Adrenal gland (tissue), 12 donors: Measurements from ENCODE around the gene SHF. TPM values are rescaled to one million over a fixed set of nuclear protein-coding genes. Genes with fewer than 3 reads are reported as not detected.

Experiments used
- DNase-seq, 7 donors: peaks; one replicate each; pipeline ENCODE4 v3.0.0-alpha.2; 2019 to 2020
- H3K27ac ChIP-seq, 5 donors: fragments of 200-600 bp; sonication (generic) in 4 of 5; 1 replicate in 3 of 5; 2 replicates in 2 of 5; pipeline versions ENCODE4 v1.5.1 to v1.8.0; 2016 to 2020; ENCODE audit warnings: mild to moderate bottlenecking in 1 of 5
- H3K27me3 ChIP-seq: fragments of 200-600 bp; 2 replicates; pipeline ENCODE4 v1.8.0; 2021
- H3K36me3 ChIP-seq, 2 donors: fragments of 200-600 bp; replicated peaks in 1 of 2; 1 replicate in 1 of 2; 2 replicates in 1 of 2; pipeline versions ENCODE4 v1.5.1 to v1.8.0; 2018 to 2022
- H3K4me1 ChIP-seq, 2 donors: fragments of 200-600 bp; replicated peaks in 1 of 2; 1 replicate in 1 of 2; 2 replicates in 1 of 2; pipeline versions ENCODE4 v1.5.1 to v1.8.0; 2018 to 2021
- H3K4me3 ChIP-seq, 4 donors: fragments of 200-600 bp; sonication (generic) in 3 of 4; one replicate each; pipeline ENCODE4 v1.5.1; 2016 to 2018
- H3K9me3 ChIP-seq, 3 donors: fragments of 200-600 bp; sonication (generic) in 1 of 3; replicated peaks in 1 of 3; 1 replicate in 2 of 3; 2 replicates in 1 of 3; pipeline versions ENCODE4 v1.5.1 to v1.8.0; 2016 to 2021
- POLR2A ChIP-seq, 2 donors: fragments of 450-650 bp; IDR thresholded peaks; one replicate each; pipeline ENCODE4 v1.6.1; 2017; ENCODE audit warnings: antibody characterized with exemption in 2 of 2, mild to moderate bottlenecking in 2 of 2, moderate library complexity in 1 of 2
- whole genome bisulfite sequencing, 4 donors: extraction: QIAGEN DNeasy Blood & Tissue Kit in 2 of 4; methylation state at CpG; one replicate each; pipeline versions ENCODE4 v1.1.5 to v1.1.7; 2013 to 2017; 5-methylcytosine and 5-hydroxymethylcytosine counted together
- intact Hi-C, 2 donors: fragments of 100-400 bp; cut with DNase I; formaldehyde crosslinking; loops; one replicate each; pipeline versions ENCODE4 v1.14.1 to v1.15.0; 2022 to 2023
- polyA plus RNA-seq, 3 donors: library from polyadenylated mRNA; stranded (reverse); fragments of 200-250 nt in 2 of 3; fragments of 350-450 nt in 1 of 3; fragmentation: Illumina TruSeq in 1 of 3; extraction: RNeasy Lipid Tissue Mini Kit (QIAGEN cat#74804) in 1 of 3; gene quantifications; one replicate each; pipeline ENCODE4 v1.2.3, GENCODE V29; 2013 to 2014
- total RNA-seq, 9 donors: library from RNA; depleted of rRNA in 4 of 9; stranded (reverse); fragments of >200 nt in 4 of 9; fragments of 120-200 nt in 1 of 9; fragmentation: NEBNext Ultra II Directional in 1 of 9; extraction: Animal tissue kit (Norgen Biotek cat#: 25700) in 1 of 9; gene quantifications; one replicate each; pipeline versions ENCODE4 v1.1.0 to v1.2.4, GENCODE V29; 2013 to 2023
- TF ChIP-seq, protein P1 (sequence below), 6 experiments: fragments of 450-650 bp in 4 of 6; fragments of 200-600 bp in 2 of 6; sonication (generic) in 1 of 6; IDR thresholded peaks; 1 replicate in 5 of 6; 2 replicates in 1 of 6; pipeline versions ENCODE4 v1.5.1 to v1.8.0; 2016 to 2021; ENCODE audit warnings: antibody characterized with exemption in 6 of 6, mild to moderate bottlenecking in 2 of 6, moderate library complexity in 1 of 6
- donor health status: healthy with polysubstance abuse.
- donor health status: Bipolar disorder and iron deficiency.
- donor health status: DM: yes; HTN: yes; CAD: no.
- donor health status: DM: no; HTN: no; CAD: no.
- donor health status: DM: no; HTN: no; CAD: no.
- donor health status: DM: yes; HTN: yes; CAD: no.

The SHF gene
- total and polyA plus RNA-seq, 12 donors = 3.2 to 30.0 (median 17.3) TPM

DNA sequence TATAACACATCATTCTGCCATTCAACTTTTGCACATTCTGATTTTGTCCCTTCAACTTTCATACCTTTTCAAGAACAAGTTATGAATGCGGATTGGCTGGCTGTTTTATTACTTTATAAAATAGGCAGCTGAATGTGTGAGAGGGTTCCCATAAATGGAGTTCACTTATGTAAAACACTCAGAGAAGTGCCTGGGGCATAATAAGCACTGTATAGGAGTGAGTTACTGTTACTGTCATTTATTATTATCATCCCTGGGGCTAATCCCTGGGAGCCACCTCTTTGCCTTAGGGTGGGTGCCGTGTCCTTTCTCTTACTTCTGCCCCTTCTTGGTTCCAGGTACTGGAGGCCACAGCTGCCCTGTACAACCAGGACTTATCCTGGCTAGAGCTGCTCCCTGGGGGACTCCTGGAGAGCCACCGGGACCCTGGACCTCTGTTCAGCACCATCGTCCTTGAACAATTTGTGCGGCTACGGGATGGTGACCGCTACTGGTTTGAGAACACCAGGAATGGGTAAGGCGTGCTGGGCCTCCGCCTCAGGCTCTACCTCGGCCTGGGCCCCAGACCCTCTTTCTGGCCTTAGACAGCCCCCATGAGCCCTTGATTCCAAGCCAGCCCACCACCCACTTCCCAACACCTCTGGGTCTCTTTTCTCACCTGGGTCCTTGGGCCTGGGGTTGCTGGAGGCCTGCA, 47.1 kb downstream of the SHF start:
- no peaks in the 10 kb centered on the region for H3K36me3 ChIP-seq
- H3K27ac ChIP-seq = no peak overlapping the region
- TF ChIP-seq, protein P1, sequence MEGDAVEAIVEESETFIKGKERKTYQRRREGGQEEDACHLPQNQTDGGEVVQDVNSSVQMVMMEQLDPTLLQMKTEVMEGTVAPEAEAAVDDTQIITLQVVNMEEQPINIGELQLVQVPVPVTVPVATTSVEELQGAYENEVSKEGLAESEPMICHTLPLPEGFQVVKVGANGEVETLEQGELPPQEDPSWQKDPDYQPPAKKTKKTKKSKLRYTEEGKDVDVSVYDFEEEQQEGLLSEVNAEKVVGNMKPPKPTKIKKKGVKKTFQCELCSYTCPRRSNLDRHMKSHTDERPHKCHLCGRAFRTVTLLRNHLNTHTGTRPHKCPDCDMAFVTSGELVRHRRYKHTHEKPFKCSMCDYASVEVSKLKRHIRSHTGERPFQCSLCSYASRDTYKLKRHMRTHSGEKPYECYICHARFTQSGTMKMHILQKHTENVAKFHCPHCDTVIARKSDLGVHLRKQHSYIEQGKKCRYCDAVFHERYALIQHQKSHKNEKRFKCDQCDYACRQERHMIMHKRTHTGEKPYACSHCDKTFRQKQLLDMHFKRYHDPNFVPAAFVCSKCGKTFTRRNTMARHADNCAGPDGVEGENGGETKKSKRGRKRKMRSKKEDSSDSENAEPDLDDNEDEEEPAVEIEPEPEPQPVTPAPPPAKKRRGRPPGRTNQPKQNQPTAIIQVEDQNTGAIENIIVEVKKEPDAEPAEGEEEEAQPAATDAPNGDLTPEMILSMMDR (IDR thresholded peaks at IDR 0.05) = no peak
- no peak for TF ChIP-seq POLR2A (IDR thresholded peaks at IDR 0.05)
- no peaks in the 10 kb centered on the region for H3K9me3 ChIP-seq
- no peak overlapping the region for H3K4me3 ChIP-seq
- no peak for DNase-seq
- H3K4me1 ChIP-seq = peaks cover 0 to 7% of the 10 kb centered on the region in 2 donors
- intact Hi-C loops = no loop called here
- H3K27me3 ChIP-seq = no peaks in the 10 kb centered on the region
- 94 to 98% (median 95%) methylated on average over 2 to 10 of the region's 10 CpGs for WGBS, 4 donors

DNA sequence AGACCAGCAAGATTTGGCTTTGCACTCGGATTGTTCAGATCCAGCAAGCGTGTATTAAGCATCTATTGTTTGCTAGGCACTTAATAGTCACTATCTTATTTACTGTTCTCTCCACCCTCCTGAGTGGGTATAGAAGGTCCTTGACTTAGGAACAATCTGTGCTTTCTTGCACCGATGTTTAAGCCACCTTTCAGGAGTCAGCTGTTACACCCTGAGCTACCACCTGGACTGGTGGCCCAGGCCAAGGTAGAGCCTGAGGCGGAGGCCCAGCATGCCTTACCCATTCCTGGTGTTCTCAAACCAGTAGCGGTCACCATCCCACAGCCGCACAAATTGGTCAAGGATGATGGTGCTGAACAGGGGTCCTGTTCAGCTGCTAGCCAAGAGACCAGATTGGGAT, 48.0 kb downstream of the SHF start:
- no peak for DNase-seq
- no peaks in the 10 kb centered on the region for H3K27me3 ChIP-seq
- WGBS, 4 donors = 73 to 81% (median 78%) methylated on average over 4 to 6 of the region's 6 CpGs
- H3K4me1 ChIP-seq = peaks cover 0 to 12% of the 10 kb centered on the region in 2 donors
- H3K27ac ChIP-seq = peak overlapping the region in 1 of 5 donors; percentile 17
- no peak overlapping the region for H3K4me3 ChIP-seq
- no peaks in the 10 kb centered on the region for H3K36me3 ChIP-seq
- intact Hi-C loops = no loop called here
- no peaks in the 10 kb centered on the region for H3K9me3 ChIP-seq
- no peak for TF ChIP-seq POLR2A (IDR thresholded peaks at IDR 0.05)
- TF ChIP-seq, protein P1 (IDR thresholded peaks at IDR 0.05) = no peak

DNA sequence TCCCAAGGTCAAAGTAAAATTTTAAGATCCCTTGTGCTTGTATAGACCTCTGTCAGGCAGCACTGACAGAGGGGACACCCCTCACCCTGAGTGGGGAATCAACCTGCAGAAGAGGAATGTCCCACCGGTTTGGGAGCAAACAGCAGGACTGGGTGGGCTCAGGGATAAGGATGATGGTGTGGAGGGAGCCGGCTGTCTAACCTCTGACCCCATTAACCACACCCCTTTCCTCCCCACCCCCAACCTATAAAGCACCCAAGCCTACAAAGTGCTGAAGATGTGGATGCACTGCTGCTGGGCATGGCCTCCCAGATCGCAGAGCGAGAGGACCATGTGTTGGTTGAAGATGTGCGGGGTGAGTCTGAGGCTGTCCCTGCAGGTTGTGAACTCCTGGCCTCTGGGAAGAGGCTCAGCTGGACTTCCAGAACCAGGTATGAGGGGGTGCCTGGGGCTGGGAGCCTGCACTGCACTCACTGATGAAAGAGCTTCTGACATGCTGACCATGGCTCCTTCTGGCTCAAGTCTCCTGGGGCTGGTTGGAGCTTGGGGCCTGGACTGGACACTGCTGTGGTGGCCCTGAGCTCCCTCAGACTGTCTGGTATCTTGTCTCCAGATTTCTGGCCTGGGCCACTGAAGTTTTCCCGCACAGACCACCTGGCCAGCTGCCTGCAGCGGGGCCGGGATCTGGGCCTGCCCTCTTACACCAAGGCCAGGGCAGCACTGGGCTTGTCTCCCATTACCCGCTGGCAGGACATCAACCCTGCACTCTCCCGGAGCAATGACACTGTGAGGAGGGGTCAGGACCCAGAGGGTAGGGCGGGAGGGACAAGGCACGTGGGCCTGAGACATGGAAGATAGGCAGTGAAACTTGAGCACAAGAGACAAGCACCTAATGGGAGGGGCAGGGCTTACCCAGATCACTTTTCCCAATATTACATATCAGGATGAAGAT, 48.7 kb downstream of the SHF start:
- Histone ChIP-seq H3K27me3 (no peaks in the 10 kb centered on the region), H3K27ac (peak overlapping the region in 3 of 5 donors; percentile 9 to 29 (median 17)), H3K4me1 (peaks cover 0 to 12% of the 10 kb centered on the region in 2 donors), H3K36me3 (no peaks in the 10 kb centered on the region), H3K4me3 (no peak overlapping the region), H3K9me3 (no peaks in the 10 kb centered on the region)
- DNase-seq = peak; percentile 61 to 95 (median 90)
- 53 to 60% (median 58%) methylated on average over 9 to 12 of the region's 12 CpGs for WGBS, 4 donors
- TF ChIP-seq POLR2A (IDR thresholded peaks at IDR 0.05) = peak in 1 of 2 donors; percentile 21
- TF ChIP-seq, protein P1 (IDR thresholded peaks at IDR 0.05) = no peak
- intact Hi-C loops = no loop called here

DNA sequence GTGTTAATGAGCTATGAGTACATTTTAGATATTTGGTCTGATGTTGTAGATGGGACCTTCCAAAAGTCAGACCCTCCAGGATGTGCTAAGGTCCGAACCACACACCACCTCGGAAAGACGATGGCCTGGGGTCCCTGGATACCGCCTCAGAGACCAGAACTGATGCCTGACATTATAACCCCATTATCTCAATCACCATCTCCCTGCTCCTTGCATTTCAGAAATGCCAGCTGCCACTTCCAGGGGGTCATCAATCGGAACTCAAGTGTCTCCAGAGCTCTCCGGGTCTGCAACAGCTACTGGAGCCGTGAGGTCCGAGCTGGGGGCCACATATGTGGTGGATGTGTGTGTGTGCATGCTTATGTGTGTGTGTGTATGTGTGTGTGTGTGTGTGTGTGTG, 50.1 kb downstream of the SHF start:
- no peaks in the 10 kb centered on the region for H3K9me3 ChIP-seq
- H3K27me3 ChIP-seq = no peaks in the 10 kb centered on the region

More for the DNA sequence above, 50.1 kb downstream of the SHF start:
- intact Hi-C loops = no loop called here
- no peak overlapping the region for H3K4me3 ChIP-seq
- no peak overlapping the region for H3K27ac ChIP-seq
- no peaks in the 10 kb centered on the region for H3K36me3 ChIP-seq
- 70 to 83% (median 72%) methylated on average over 8 of the region's 8 CpGs for WGBS, 4 donors
- DNase-seq = no peak
- H3K4me1 ChIP-seq = peaks cover 0 to 12% of the 10 kb centered on the region in 2 donors
- TF ChIP-seq, protein P1 (IDR thresholded peaks at IDR 0.05) = no peak
- TF ChIP-seq POLR2A (IDR thresholded peaks at IDR 0.05) = no peak
